Raji (cell line): ENCODE results near the gene KCNMB4.

ENCODE experiments used
- POLR2A ChIP-seq: IDR thresholded peaks from 2 replicates; pipeline ENCODE4 v1.6.1; 2011; ENCODE audit warnings: low read depth, low read length, control low read depth; ENCODE audit not compliant: insufficient read depth

The KCNMB4 gene

GRCh38 chr12:70365648-70366518 is at the start of gene KCNMB4:
TSS of gene KCNMB4 (plus strand) at chr12:70366290. CDS start at chr12:70366735, 445 bp downstream.
- TF ChIP-seq POLR2A, result 0 out of 2 replicates have a peak, but pooled peaks have one; percentile 20

- no peak for TF ChIP-seq POLR2A
These were observed 48.3 kb upstream of the KCNMB4 start for GRCh38 chr12:70317781-70318180.

- TF ChIP-seq POLR2A, result no peak
These were observed 46.5 kb upstream of the KCNMB4 start for GRCh38 chr12:70319605-70320004.

GRCh38 chr12:70321191-70321590 is 44.9 kb upstream of the KCNMB4 start:
- no peak for TF ChIP-seq POLR2A

- TF ChIP-seq POLR2A, result no peak
These were observed 38.5 kb upstream of the KCNMB4 start for GRCh38 chr12:70327541-70327940.

- no peak for TF ChIP-seq POLR2A
These were observed 36.4 kb upstream of the KCNMB4 start for GRCh38 chr12:70329728-70330127.

- no peak for TF ChIP-seq POLR2A
These were observed 35.9 kb upstream of the KCNMB4 start for GRCh38 chr12:70330158-70330557.

- no peak for TF ChIP-seq POLR2A
These were observed 33.9 kb upstream of the KCNMB4 start for GRCh38 chr12:70332236-70332635.

- no peak for TF ChIP-seq POLR2A
These were observed 31.3 kb upstream of the KCNMB4 start for GRCh38 chr12:70334742-70335141.

GRCh38 chr12:70338531-70338930 is 27.6 kb upstream of the KCNMB4 start:
- TF ChIP-seq POLR2A, result no peak

- no peak for TF ChIP-seq POLR2A
These were observed 15.0 kb upstream of the KCNMB4 start for GRCh38 chr12:70351076-70351475.

GRCh38 chr12:70353780-70354660 is 12.1 kb upstream of the KCNMB4 start:
- TF ChIP-seq POLR2A, result no peak

GRCh38 chr12:70354787-70355186 is 11.3 kb upstream of the KCNMB4 start:
- no peak for TF ChIP-seq POLR2A

GRCh38 chr12:70355972-70356371 is 10.1 kb upstream of the KCNMB4 start:
- TF ChIP-seq POLR2A, result no peak

GRCh38 chr12:70359458-70360197 is 6.5 kb upstream of the KCNMB4 start:
- TF ChIP-seq POLR2A, result no peak
